Parathyroid adenoma (tissue), 2 donors: ENCODE results near the gene RABGGTB.
"Not testable (repeated sequence)": the region's sequence is repeated elsewhere in the genome, so short reads cannot be mapped to it uniquely, and the experiment has no call there.

Source experiments
- H2AFZ ChIP-seq: fragments of 300-600 bp; sonication (generic); one replicate; pipeline ENCODE4 v1.7.0; 2017; ENCODE audit warnings: antibody characterized with exemption, mild to moderate bottlenecking
- H3K27ac ChIP-seq: fragments of 300-600 bp; sonication (generic); one replicate; pipeline ENCODE4 v1.7.0; 2017
- H3K27me3 ChIP-seq: fragments of 300-600 bp; sonication (generic); one replicate; pipeline ENCODE4 v1.7.0; 2017; ENCODE audit warnings: low read length; ENCODE audit not compliant: control insufficient read depth, insufficient read depth
- H3K36me3 ChIP-seq: fragments of 300-600 bp; sonication (generic); one replicate; pipeline ENCODE4 v1.7.0; 2017; ENCODE audit warnings: low read length; ENCODE audit not compliant: control insufficient read depth, insufficient read depth
- H3K4me1 ChIP-seq: fragments of 300-600 bp; sonication (generic); one replicate; pipeline ENCODE4 v1.7.0; 2017; ENCODE audit warnings: control low read depth
- H3K4me2 ChIP-seq: fragments of 300-600 bp; sonication (generic); one replicate; pipeline ENCODE4 v1.7.0; 2017; ENCODE audit warnings: low read length
- H3K4me3 ChIP-seq: fragments of 300-600 bp; sonication (generic); one replicate; pipeline ENCODE4 v1.7.0; 2017; ENCODE audit warnings: low read depth, low read length
- H3K79me2 ChIP-seq: fragments of 300-600 bp; sonication (generic); one replicate; pipeline ENCODE4 v1.7.0; 2017; ENCODE audit warnings: control low read depth
- H3K9ac ChIP-seq: fragments of 300-600 bp; sonication (generic); one replicate; pipeline ENCODE4 v1.7.0; 2017; ENCODE audit warnings: mild to moderate bottlenecking
- H3K9me3 ChIP-seq: fragments of 300-600 bp; sonication (generic); one replicate; pipeline ENCODE4 v1.7.0; 2017; ENCODE audit warnings: low read length; ENCODE audit not compliant: control insufficient read depth
- CTCF ChIP-seq: fragments of 300-600 bp; sonication (generic); IDR thresholded peaks from one replicate; pipeline ENCODE4 v1.7.0; 2017; ENCODE audit warnings: antibody characterized with exemption, mild to moderate bottlenecking
- donor health status: primary hyperparathyroidism.

RABGGTB gene

GRCh38 chr1:75811211-75811981 is 25.3 kb downstream of the RABGGTB start:
- Histone ChIP-seq H3K27ac (no peak overlapping the region), H3K9me3 (no peaks in the 10 kb centered on the region), H2AFZ (no peak overlapping the region), H3K4me3 (no peak overlapping the region), H3K27me3 (no peaks in the 10 kb centered on the region), H3K4me1 (no peaks in the 10 kb centered on the region), H3K9ac (no peak overlapping the region), H3K36me3 (no peaks in the 10 kb centered on the region), H3K79me2 (no peaks in the 10 kb centered on the region), H3K4me2 (no peak overlapping the region)
- TF ChIP-seq CTCF: no peak

- Histone ChIP-seq H3K4me3 (no peak overlapping the region), H3K9ac (no peak overlapping the region), H3K9me3 (no peaks in the 10 kb centered on the region), H3K4me2 (no peak overlapping the region), H3K4me1 (no peaks in the 10 kb centered on the region), H3K27me3 (no peaks in the 10 kb centered on the region), H3K36me3 (no peaks in the 10 kb centered on the region), H3K27ac (no peak overlapping the region), H2AFZ (no peak overlapping the region), H3K79me2 (no peaks in the 10 kb centered on the region)
- TF ChIP-seq CTCF: no peak
These were observed 26.0 kb downstream of the RABGGTB start for GRCh38 chr1:75812065-75812464.

DNA sequence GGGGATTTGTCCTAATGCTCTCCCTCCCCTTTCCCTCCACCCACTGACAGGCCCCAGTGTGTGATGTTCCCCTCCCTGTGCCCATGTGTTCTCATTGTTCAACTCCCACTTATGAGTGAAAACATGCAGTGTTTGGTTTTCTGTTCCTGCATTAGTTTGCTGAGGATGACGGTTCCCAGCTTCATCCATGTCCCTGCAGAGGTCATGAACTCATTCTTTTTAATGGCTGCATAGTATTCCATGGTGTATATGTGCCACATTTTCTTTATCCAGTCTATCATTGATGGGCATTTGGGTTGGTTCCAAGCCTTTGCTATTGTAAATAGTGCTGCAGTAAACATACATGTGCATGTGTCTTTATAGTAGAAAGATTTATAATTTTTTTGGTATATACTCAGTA is 37.5 kb downstream of the RABGGTB start:
- not testable (repeated sequence) for H3K27ac ChIP-seq, H3K79me2 ChIP-seq, H3K9ac ChIP-seq, H3K27me3 ChIP-seq, H3K4me2 ChIP-seq, H3K9me3 ChIP-seq, H3K4me1 ChIP-seq, H3K36me3 ChIP-seq, H2AFZ ChIP-seq, H3K4me3 ChIP-seq

DNA sequence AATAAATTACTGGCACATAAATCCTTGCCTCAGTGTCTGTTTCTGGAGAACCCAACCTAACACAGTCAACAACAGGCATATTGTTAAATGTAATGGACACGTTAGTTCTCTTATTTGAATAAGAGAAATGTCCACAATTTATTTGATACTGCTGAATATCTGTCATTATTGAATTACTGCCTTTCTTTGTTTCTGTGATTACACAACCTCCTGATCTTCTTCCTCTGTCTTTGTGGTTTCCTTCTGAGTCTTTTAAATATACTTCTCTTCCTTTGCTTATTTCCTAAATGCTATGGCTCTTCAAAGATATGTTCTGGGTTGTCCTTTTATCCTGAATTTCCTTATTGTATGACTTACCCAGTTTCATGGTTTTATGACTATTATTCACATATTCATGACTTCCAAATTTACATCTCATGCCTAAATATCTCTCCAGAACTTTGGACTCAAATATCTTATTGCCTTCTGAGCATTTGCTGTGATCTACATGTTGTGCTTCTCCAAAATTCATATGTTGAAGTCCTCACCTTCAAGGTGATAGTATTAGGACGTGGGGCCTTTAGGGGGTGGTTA is 50.6 kb downstream of the RABGGTB start:
- H3K36me3 ChIP-seq: no peaks in the 10 kb centered on the region
- no peaks in the 10 kb centered on the region for H3K79me2 ChIP-seq
- no peaks in the 10 kb centered on the region for H3K4me1 ChIP-seq
- no peak for TF ChIP-seq CTCF
- no peaks in the 10 kb centered on the region for H3K27me3 ChIP-seq
- H3K4me3 ChIP-seq: no peak overlapping the region
- H2AFZ ChIP-seq: no peak overlapping the region
- no peak overlapping the region for H3K9ac ChIP-seq
- no peak overlapping the region for H3K27ac ChIP-seq
- no peak overlapping the region for H3K4me2 ChIP-seq
- no peaks in the 10 kb centered on the region for H3K9me3 ChIP-seq

GRCh38 chr1:75838079-75838478 is 52.0 kb downstream of the RABGGTB start:
- no peak overlapping the region for H3K9ac ChIP-seq
- no peaks in the 10 kb centered on the region for H3K4me1 ChIP-seq
- TF ChIP-seq CTCF: no peak
- no peaks in the 10 kb centered on the region for H3K36me3 ChIP-seq
- no peaks in the 10 kb centered on the region for H3K79me2 ChIP-seq
- H3K27me3 ChIP-seq: no peaks in the 10 kb centered on the region
- no peak overlapping the region for H3K27ac ChIP-seq
- no peak overlapping the region for H3K4me2 ChIP-seq
- H2AFZ ChIP-seq: no peak overlapping the region
- no peak overlapping the region for H3K4me3 ChIP-seq
- H3K9me3 ChIP-seq: no peaks in the 10 kb centered on the region
